ENCODE results near the gene KCNIP4.

DNA sequence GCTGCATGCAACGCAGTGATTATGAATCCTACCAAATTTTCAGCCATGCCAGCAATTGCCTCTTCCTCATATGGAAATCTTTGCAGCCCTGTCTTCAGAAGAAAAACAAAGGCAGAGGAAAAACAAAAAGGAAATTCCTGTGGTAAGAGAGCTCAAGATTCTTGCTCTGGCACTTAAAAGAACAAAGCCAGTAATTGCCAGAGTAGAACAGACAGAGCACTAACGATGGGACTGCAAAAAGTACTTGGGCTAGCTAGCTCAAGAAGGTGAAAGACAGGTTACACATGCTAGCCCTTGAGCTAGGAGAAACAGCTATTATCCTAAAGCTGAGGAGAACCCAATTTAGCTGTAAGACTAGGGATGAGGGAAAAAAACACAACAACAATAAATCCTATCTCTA is 582.3 kb downstream of the KCNIP4 start:
- TF ChIP-seq, protein P1, sequence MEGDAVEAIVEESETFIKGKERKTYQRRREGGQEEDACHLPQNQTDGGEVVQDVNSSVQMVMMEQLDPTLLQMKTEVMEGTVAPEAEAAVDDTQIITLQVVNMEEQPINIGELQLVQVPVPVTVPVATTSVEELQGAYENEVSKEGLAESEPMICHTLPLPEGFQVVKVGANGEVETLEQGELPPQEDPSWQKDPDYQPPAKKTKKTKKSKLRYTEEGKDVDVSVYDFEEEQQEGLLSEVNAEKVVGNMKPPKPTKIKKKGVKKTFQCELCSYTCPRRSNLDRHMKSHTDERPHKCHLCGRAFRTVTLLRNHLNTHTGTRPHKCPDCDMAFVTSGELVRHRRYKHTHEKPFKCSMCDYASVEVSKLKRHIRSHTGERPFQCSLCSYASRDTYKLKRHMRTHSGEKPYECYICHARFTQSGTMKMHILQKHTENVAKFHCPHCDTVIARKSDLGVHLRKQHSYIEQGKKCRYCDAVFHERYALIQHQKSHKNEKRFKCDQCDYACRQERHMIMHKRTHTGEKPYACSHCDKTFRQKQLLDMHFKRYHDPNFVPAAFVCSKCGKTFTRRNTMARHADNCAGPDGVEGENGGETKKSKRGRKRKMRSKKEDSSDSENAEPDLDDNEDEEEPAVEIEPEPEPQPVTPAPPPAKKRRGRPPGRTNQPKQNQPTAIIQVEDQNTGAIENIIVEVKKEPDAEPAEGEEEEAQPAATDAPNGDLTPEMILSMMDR (IDR thresholded peaks at IDR 0.05) = no peak
- TF ChIP-seq POLR2A (IDR thresholded peaks at IDR 0.05) = no peak
